IMR-90 (cell line): ENCODE results near the gene FMN2.

Experiments used
- CEBPB ChIP-seq: IDR thresholded peaks from 2 replicates; pipeline ENCODE4 v1.6.1; 2012; ENCODE audit warnings: low read depth, low read length, improper control_type of control experiment
- MAZ ChIP-seq: IDR thresholded peaks from 2 replicates; pipeline ENCODE4 v1.6.1; 2012; ENCODE audit warnings: low read depth, mild to moderate bottlenecking, low read length, improper control_type of control experiment, moderate library complexity, borderline replicate concordance
- TF ChIP-seq, protein P1 (sequence below): conservative IDR thresholded peaks from 2 replicates; pipeline ENCODE4 v1.5.1; 2012; ENCODE audit warnings: mild to moderate bottlenecking, low read depth, low read length, improper control_type of control experiment

DNA sequence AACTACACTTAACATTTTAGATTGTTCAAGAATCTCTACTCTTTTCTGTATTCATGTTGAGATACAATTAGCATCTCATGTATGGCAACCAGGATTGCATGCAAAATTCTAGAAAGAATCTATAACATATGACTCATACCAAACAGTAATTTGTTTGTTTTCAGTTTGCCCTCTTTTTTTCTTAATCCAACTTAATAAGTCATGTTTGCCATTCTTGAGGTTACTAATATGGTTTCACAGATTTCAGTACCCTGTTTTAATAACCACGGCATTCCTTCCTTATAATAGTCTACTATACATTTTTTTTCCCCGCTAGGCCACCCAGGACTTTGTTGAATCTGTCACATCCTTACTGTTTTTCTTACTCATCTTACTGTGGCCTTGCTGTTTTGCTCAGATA, 140.8 kb downstream of the FMN2 start:
- TF ChIP-seq, protein P1, sequence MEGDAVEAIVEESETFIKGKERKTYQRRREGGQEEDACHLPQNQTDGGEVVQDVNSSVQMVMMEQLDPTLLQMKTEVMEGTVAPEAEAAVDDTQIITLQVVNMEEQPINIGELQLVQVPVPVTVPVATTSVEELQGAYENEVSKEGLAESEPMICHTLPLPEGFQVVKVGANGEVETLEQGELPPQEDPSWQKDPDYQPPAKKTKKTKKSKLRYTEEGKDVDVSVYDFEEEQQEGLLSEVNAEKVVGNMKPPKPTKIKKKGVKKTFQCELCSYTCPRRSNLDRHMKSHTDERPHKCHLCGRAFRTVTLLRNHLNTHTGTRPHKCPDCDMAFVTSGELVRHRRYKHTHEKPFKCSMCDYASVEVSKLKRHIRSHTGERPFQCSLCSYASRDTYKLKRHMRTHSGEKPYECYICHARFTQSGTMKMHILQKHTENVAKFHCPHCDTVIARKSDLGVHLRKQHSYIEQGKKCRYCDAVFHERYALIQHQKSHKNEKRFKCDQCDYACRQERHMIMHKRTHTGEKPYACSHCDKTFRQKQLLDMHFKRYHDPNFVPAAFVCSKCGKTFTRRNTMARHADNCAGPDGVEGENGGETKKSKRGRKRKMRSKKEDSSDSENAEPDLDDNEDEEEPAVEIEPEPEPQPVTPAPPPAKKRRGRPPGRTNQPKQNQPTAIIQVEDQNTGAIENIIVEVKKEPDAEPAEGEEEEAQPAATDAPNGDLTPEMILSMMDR = no peak
- no peak; the same call in 1 of the 2 replicates for TF ChIP-seq CEBPB
- no peak for TF ChIP-seq MAZ
